Lung (tissue), 12 donors: Measurements from ENCODE around the gene DST. TPM values are rescaled to one million over a fixed set of nuclear protein-coding genes. Genes with fewer than 3 reads are reported as not detected.
A peak's percentile ranks its signal among the peaks of the same experiment; 100 is the strongest.

Experiments used
- ATAC-seq: fragments of 200-7000 bp; cut with Tn5 transposase; one replicate; pipeline ENCODE4 v1.9.1; 2020; ENCODE audit warnings: moderate number of reproducible peaks; ENCODE audit not compliant: insufficient read depth, low FRiP score
- DNase-seq, 3 donors: peaks; one replicate each; pipeline ENCODE4 v3.0.0-alpha.2; 2013 to 2017
- H3K27ac ChIP-seq, 2 donors: one replicate each; pipeline ENCODE4 v1.5.1; 2013; ENCODE audit warnings: mild to moderate bottlenecking in 2 of 2, moderate library complexity in 2 of 2, control low read depth in 1 of 2, inconsistent platforms in 1 of 2, low read depth in 1 of 2, low read length in 1 of 2
- H3K27me3 ChIP-seq, 3 donors: one replicate each; pipeline ENCODE4 v1.5.1; 2013; ENCODE audit warnings: low read length in 2 of 3; ENCODE audit not compliant: control insufficient read depth in 3 of 3, insufficient read depth in 3 of 3
- H3K36me3 ChIP-seq, 4 donors: one replicate each; pipeline ENCODE4 v1.5.1; 2013; ENCODE audit warnings: low read length in 4 of 4, mild to moderate bottlenecking in 1 of 4, moderate library complexity in 1 of 4; ENCODE audit not compliant: control insufficient read depth in 4 of 4, insufficient read depth in 4 of 4
- H3K4me1 ChIP-seq, 5 donors: one replicate each; pipeline ENCODE4 v1.5.1; 2013; ENCODE audit warnings: low read length in 5 of 5, mild to moderate bottlenecking in 2 of 5, moderate library complexity in 1 of 5; ENCODE audit not compliant: control insufficient read depth in 5 of 5, insufficient read depth in 5 of 5
- H3K4me3 ChIP-seq: one replicate; pipeline ENCODE4 v1.5.1; 2013; ENCODE audit warnings: mild to moderate bottlenecking, control low read depth, moderate library complexity
- H3K9ac ChIP-seq, 2 donors: one replicate each; pipeline ENCODE4 v1.5.1; 2013; ENCODE audit warnings: low read length in 2 of 2, control low read depth in 1 of 2; ENCODE audit not compliant: insufficient read depth in 1 of 2
- H3K9me3 ChIP-seq, 4 donors: one replicate each; pipeline ENCODE4 v1.5.1; 2013; ENCODE audit warnings: low read length in 3 of 4, mild to moderate bottlenecking in 1 of 4, moderate library complexity in 1 of 4; ENCODE audit not compliant: control insufficient read depth in 4 of 4, insufficient read depth in 3 of 4
- WGBS, 2 donors: extraction: QIAGEN DNeasy Blood & Tissue Kit; methylation state at CpG; one replicate each; pipeline ENCODE4 v1.1.7; 2013; 5-methylcytosine and 5-hydroxymethylcytosine counted together
- polyA plus RNA-seq, 2 donors: library from polyadenylated mRNA; stranded (reverse); fragments of 200-250 nt; gene quantifications; one replicate each; pipeline ENCODE4 v1.2.1, GENCODE V29; 2013
- total RNA-seq, 2 donors: library from RNA; depleted of rRNA in 1 of 2; stranded (reverse); fragments of >200 nt in 1 of 2; gene quantifications; one replicate each; pipeline ENCODE4 v1.2.1, GENCODE V29; 2014 to 2021
- TF ChIP-seq, protein P1 (sequence below): IDR thresholded peaks from 2 replicates; pipeline ENCODE4 v1.5.1; 2012; ENCODE audit warnings: mild to moderate bottlenecking; ENCODE audit errors: control extremely low read depth, extremely low read depth
- donor health status: control.
- donor health status: control.
- donor health status: Bipolar disorder and iron deficiency.
- donor health status: healthy.
- donor health status: DM: yes; HTN: yes; CAD: no.

Gene DST
- total and polyA plus RNA-seq, 4 donors = 40.7 to 835 (median 201) TPM

DNA sequence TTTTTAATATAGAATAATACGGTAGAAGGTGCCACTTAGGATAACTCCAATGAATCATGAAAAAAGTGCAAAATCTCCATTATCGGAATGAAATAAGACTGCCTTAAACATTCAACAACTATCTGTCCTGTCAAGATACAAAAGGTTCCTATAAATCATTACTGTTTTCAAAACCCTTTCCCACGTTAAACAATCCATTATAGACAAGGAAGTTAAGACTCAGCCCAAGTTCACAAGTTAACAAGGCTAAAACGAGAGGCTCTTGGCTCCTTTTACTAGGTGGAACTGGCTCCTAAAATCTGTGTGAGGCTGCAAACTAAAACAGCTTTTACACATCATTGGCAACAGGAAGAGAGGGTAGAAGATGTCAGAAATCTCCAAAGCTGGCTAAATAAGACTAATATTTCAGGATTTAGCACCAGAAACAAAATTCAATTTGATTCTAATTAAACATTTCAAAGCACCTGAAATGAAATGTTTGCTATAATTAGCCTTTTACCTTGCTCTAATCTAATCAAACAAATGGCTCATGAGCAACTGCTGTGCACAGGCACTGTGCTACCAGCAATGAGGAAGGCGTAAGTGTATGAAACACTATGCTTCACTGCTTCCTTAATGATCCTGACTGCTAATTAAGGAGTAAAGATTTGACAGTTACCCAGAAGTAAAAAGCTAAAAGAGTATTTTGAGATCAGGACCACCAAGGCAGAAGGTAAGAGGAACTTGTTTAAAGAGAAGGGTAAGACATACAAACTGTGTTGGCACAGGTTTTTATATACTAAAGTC, 109.7 kb downstream of the DST start:
- TF ChIP-seq, protein P1, sequence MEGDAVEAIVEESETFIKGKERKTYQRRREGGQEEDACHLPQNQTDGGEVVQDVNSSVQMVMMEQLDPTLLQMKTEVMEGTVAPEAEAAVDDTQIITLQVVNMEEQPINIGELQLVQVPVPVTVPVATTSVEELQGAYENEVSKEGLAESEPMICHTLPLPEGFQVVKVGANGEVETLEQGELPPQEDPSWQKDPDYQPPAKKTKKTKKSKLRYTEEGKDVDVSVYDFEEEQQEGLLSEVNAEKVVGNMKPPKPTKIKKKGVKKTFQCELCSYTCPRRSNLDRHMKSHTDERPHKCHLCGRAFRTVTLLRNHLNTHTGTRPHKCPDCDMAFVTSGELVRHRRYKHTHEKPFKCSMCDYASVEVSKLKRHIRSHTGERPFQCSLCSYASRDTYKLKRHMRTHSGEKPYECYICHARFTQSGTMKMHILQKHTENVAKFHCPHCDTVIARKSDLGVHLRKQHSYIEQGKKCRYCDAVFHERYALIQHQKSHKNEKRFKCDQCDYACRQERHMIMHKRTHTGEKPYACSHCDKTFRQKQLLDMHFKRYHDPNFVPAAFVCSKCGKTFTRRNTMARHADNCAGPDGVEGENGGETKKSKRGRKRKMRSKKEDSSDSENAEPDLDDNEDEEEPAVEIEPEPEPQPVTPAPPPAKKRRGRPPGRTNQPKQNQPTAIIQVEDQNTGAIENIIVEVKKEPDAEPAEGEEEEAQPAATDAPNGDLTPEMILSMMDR = no peak
- no peak overlapping the region for H3K4me3 ChIP-seq
- no peak overlapping the region for H3K9ac ChIP-seq
- H3K4me1 ChIP-seq = peaks cover 0 to 26% (median 14%) of the 10 kb centered on the region in 5 donors
- ATAC-seq (no peak), DNase-seq (no peak)
- no peak overlapping the region for H3K27ac ChIP-seq
- no peaks in the 10 kb centered on the region for H3K9me3 ChIP-seq
- peaks cover 2 to 63% (median 39%) of the 10 kb centered on the region in 4 donors for H3K36me3 ChIP-seq
- H3K27me3 ChIP-seq = no peaks in the 10 kb centered on the region
- WGBS, 2 donors = 70 to 75% methylated on average over 5 of the region's 5 CpGs

DNA sequence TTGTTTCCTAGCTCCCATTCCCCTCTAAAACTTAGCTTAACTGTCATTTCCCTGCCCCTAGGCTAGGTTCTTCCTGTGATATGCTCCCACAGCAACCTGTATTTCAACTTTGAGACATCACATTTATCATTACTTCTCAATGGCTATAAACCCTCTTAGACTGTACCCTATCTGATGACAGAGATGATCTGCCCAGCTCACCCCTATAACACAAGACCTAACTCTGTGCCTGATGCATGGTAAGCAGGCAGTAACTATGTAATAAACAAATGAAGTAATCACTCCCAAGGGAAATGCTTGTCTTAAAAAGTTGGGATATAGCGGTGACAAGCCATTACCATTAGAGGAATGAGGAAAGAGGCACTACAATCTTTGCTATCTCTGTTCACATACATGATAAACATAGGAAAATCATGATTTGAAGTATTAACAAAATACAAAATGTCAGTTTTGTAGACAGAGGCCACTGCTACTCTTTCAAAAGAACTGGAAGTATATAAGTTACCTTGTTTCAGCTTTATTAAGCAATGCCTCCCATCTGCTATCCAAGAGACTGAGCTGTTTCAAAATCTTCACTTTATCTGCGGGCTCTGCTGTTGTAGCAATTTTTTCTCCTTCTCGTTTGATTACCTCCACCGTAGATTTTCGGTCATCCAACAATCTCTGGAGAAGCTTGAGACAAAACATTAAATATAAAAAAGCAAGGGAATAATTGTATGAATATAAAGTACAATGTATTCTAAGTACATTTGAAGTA, 110.7 kb downstream of the DST start:
- Histone ChIP-seq H3K4me3 (no peak overlapping the region), H3K36me3 (peaks cover 4 to 65% (median 42%) of the 10 kb centered on the region in 4 donors), H3K4me1 (peaks cover 0 to 26% (median 13%) of the 10 kb centered on the region in 5 donors), H3K9me3 (no peaks in the 10 kb centered on the region), H3K27me3 (no peaks in the 10 kb centered on the region), H3K9ac (no peak overlapping the region), H3K27ac (no peak overlapping the region)
- TF ChIP-seq, protein P1 = no peak
- ATAC-seq (no peak), DNase-seq (no peak)
- 74 to 82% methylated on average over 5 of the region's 5 CpGs for WGBS, 2 donors

DNA sequence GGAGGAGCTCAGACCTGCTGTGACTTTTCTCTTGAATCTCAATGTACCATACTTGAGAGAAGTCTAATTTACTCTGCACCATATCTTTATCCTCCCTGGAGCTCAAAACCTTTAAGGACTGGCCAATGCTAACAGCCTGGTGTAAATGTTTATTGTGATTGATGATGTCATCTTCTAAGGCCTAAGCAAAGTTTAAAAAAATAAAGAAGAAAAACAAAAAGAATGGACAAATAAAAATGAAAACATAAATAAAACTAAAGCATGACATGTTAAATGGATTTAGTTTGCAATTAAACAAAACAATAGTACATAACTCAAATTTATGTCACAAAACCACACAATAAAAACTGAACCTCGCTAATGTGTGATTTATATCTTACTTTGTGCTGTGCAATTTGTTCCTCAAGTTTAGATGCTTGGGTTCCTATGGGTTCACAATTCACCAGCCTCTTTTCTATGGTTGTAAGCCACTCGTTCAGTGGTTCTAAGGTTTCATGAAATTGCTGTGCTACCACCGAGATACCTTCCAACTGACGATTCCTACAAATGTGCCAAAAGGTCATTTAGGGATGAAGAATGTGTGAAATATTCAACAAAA, 113.0 kb downstream of the DST start:
- DNase-seq (no peak), ATAC-seq (no peak)
- Histone ChIP-seq H3K4me3 (no peak overlapping the region), H3K9ac (no peak overlapping the region), H3K36me3 (peaks cover 6 to 59% (median 39%) of the 10 kb centered on the region in 4 donors), H3K4me1 (peaks cover 0 to 34% (median 14%) of the 10 kb centered on the region in 5 donors), H3K9me3 (no peaks in the 10 kb centered on the region), H3K27me3 (no peaks in the 10 kb centered on the region), H3K27ac (peak overlapping the region in 1 of 2 donors; percentile 57)
- TF ChIP-seq, protein P1 = no peak
- WGBS, 2 donors = 82 to 83% methylated on average over 4 of the region's 4 CpGs
